Measurements from ENCODE around the gene SLC46A2.

DNA sequence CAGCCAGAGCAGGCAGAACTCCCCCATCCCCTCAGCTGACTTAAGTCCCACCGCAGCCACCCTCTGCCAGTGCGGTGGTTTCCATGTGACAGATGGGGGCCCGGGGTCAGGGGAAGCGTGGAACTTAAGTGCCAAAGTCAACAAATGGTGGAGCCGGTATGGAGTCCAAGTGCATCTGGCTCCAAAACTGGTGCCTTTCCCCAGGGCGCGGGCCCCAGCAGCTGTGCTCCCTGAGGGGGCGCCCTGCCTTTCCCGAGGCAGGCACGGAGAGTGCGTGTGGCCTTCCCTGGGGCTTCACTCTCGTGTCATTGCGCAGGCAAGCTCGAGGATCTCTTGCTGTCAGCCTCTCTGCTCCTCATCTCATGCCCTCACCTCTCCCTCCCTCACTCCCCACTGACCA is 33.8 kb downstream of the SLC46A2 start:
- TF ChIP-seq CTCF (IDR thresholded peaks at IDR 0.05) = no peak
- TF ChIP-seq POLR2A (IDR thresholded peaks at IDR 0.05; ENCODE audit: low read depth) = no peak
- no peak for TF ChIP-seq POLR2AphosphoS5 (IDR thresholded peaks at IDR 0.05)
- TF ChIP-seq EP300 (IDR thresholded peaks at IDR 0.05) = no peak
